Measurements from ENCODE around the gene FBXO17.

Gene FBXO17

GRCh38 chr19:38924388-38924787 lies 51.2 kb downstream of the FBXO17 start:
- ChIA-PET CTCF (interaction anchor here (0.9 kb wide), 1 partner anchor 288 kb away, joined by 3 read pairs; no protein-coding TSS in a partner anchor), POLR2A (interaction anchor here (0.6 kb wide), 1 partner anchor 20 kb away, joined by 3 read pairs; no protein-coding TSS in a partner anchor)
- TF ChIP-seq CTCF (IDR thresholded peaks at IDR 0.05; ENCODE audit: control extremely low read depth, extremely low read depth, low read depth, missing control alignments) = no peak
- DNase-seq (ENCODE audit: extremely low spot score) = no peak

GRCh38 chr19:38922482-38922881 lies 53.1 kb downstream of the FBXO17 start:
- DNase-seq (ENCODE audit: extremely low spot score) = no peak
- no peak for TF ChIP-seq CTCF (IDR thresholded peaks at IDR 0.05; ENCODE audit: control extremely low read depth, extremely low read depth, low read depth, missing control alignments)
- POLR2A ChIA-PET = no interaction called here
- CTCF ChIA-PET = interaction anchor here (1.4 kb wide), 1 partner anchor 8 kb away, joined by 6 read pairs; the partner anchor contains the start of genes MRPS12 and SARS2

- TF ChIP-seq CTCF (IDR thresholded peaks at IDR 0.05; ENCODE audit: control extremely low read depth, extremely low read depth, low read depth, missing control alignments) = no peak
- POLR2A ChIA-PET = no interaction called here
- DNase-seq (ENCODE audit: extremely low spot score) = no peak
- CTCF ChIA-PET = interaction anchor here (1.4 kb wide), 1 partner anchor 9 kb away, joined by 6 read pairs; the partner anchor contains the start of genes MRPS12 and SARS2
Measured at GRCh38 chr19:38921420-38922274, 53.9 kb downstream of the FBXO17 start.

GRCh38 chr19:38920602-38921419 lies 54.7 kb downstream of the FBXO17 start:
- CTCF ChIA-PET = interaction anchor here (1.4 to 4.2 kb wide), 3 partner anchors 9 to 33 kb away, joined by 6 to 27 read pairs (median 7); partner anchors contain the start of genes MRPS12 and SARS2
- POLR2A ChIA-PET = no interaction called here
- TF ChIP-seq CTCF (IDR thresholded peaks at IDR 0.05; ENCODE audit: control extremely low read depth, extremely low read depth, low read depth, missing control alignments) = no peak
- DNase-seq (ENCODE audit: extremely low spot score) = no peak

GRCh38 chr19:38919837-38920601 lies 55.5 kb downstream of the FBXO17 start:
- no peak for TF ChIP-seq CTCF (IDR thresholded peaks at IDR 0.05; ENCODE audit: control extremely low read depth, extremely low read depth, low read depth, missing control alignments)
- DNase-seq (ENCODE audit: extremely low spot score) = no peak
- CTCF ChIA-PET = interaction anchor here (0.9 to 4.2 kb wide), 3 partner anchors 10 to 33 kb away, joined by 4 to 27 read pairs (median 7); partner anchors contain the start of genes MRPS12 and SARS2
- POLR2A ChIA-PET = no interaction called here
